ENCODE measurements around the gene PTPRR. TPM values are rescaled to one million over a fixed set of nuclear protein-coding genes. Genes with fewer than 3 reads are reported as not detected.

PTPRR gene
- total and polyA plus RNA-seq, 10 donors, result 0.41 to 2.7 (median 1.5) TPM

DNA sequence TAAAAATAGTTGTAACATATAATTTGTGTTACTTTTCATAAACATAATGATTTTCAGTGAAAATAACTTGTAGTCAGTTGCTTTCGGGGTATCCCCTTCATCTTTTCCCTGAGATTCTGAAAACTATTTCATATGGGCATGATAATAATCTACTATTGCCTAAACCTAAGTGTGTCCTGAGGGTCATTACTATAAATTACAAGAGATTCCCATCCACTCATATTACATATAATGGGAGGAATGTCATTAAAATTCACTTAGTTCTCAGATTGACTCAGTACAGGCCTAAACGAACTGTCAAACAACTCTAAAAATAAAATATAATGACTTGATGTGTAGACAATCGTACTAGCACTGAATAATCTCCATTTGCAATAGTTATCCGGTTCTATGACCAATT, 72.7 kb downstream of the PTPRR start:
- H3K36me3 ChIP-seq, result no peaks in the 10 kb centered on the region
- WGBS, 5 donors, result 79 to 90% (median 82%) methylated on average over 4 of the region's 4 CpGs
- DNase-seq, result no peak
- H3K27me3 ChIP-seq (replicated peaks in 1 of 7), result no peaks in the 10 kb centered on the region
- H3K4me1 ChIP-seq, result peaks cover 0 to 4% (median 0%) of the 10 kb centered on the region in 6 donors
- no peak overlapping the region for H3K27ac ChIP-seq
- intact Hi-C loops (cut with DNase I; ENCODE audit: low total_unique reads), result no loop called here
- TF ChIP-seq, protein P1, sequence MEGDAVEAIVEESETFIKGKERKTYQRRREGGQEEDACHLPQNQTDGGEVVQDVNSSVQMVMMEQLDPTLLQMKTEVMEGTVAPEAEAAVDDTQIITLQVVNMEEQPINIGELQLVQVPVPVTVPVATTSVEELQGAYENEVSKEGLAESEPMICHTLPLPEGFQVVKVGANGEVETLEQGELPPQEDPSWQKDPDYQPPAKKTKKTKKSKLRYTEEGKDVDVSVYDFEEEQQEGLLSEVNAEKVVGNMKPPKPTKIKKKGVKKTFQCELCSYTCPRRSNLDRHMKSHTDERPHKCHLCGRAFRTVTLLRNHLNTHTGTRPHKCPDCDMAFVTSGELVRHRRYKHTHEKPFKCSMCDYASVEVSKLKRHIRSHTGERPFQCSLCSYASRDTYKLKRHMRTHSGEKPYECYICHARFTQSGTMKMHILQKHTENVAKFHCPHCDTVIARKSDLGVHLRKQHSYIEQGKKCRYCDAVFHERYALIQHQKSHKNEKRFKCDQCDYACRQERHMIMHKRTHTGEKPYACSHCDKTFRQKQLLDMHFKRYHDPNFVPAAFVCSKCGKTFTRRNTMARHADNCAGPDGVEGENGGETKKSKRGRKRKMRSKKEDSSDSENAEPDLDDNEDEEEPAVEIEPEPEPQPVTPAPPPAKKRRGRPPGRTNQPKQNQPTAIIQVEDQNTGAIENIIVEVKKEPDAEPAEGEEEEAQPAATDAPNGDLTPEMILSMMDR (IDR thresholded peaks at IDR 0.05 in 8 of 11, conservative IDR thresholded peaks at IDR 0.05 in 3 of 11), result no peak
- TF ChIP-seq POLR2A (IDR thresholded peaks at IDR 0.05) (no peak), POLR2AphosphoS5 (IDR thresholded peaks at IDR 0.05) (no peak)
- H3K9me3 ChIP-seq, result no peaks in the 10 kb centered on the region
- no peak overlapping the region for H3K4me3 ChIP-seq

DNA sequence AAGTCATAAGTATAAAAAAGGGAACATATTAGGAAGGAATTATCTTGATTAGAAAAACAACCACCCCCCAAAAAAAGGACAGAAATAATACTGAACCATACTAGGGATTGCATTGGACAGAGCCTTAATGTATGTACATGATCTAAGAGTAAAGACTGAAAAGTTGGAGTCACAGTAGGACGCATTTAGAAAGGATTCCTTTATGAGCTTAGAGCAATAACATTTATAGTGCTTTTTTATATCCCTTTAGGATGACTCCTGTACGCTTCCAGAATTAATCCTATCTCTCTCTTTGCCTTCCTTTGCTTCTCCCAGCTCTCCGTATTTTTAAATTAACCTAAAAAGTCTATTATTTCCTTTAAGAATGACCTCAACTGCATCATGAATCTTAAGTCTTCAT, 75.3 kb downstream of the PTPRR start:
- no peak for TF ChIP-seq POLR2AphosphoS5 (IDR thresholded peaks at IDR 0.05)
- TF ChIP-seq, protein P1 (IDR thresholded peaks at IDR 0.05 in 8 of 11, conservative IDR thresholded peaks at IDR 0.05 in 3 of 11), result no peak
- TF ChIP-seq POLR2A (IDR thresholded peaks at IDR 0.05), result no peak
- intact Hi-C loops (cut with DNase I; ENCODE audit: low total_unique reads), result no loop called here
- no peak overlapping the region for H3K4me3 ChIP-seq
- no peaks in the 10 kb centered on the region for H3K36me3 ChIP-seq
- H3K9me3 ChIP-seq, result no peaks in the 10 kb centered on the region
- no peak for DNase-seq
- 81 to 84% (median 83%) methylated on average over 3 of the region's 3 CpGs for WGBS, 5 donors
- no peaks in the 10 kb centered on the region for H3K4me1 ChIP-seq
- H3K27me3 ChIP-seq (replicated peaks in 1 of 7), result no peaks in the 10 kb centered on the region
- H3K27ac ChIP-seq, result no peak overlapping the region

DNA sequence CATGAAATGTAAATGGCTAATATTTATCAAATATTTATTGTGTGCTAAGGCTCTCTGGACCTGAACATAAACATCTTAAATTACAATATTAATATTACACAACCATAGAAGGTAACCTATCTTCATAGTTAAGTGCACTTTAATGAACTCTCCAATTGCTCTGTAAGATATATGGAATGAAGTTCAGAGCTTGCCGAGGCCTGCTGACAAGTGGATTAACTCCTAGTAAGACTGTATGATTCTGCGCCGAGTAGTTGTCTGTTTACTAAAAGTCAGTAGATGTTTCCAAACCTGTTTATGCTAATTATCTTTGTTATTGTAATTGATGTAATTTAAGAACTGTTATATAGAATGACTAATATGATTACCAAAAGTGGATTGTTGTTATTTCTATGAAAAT, 77.2 kb downstream of the PTPRR start:
- no peak for TF ChIP-seq POLR2A (IDR thresholded peaks at IDR 0.05)
- TF ChIP-seq, protein P1 (IDR thresholded peaks at IDR 0.05 in 8 of 11, conservative IDR thresholded peaks at IDR 0.05 in 3 of 11), result no peak
- TF ChIP-seq POLR2AphosphoS5 (IDR thresholded peaks at IDR 0.05), result no peak
- Histone ChIP-seq H3K4me3 (no peak overlapping the region), H3K9me3 (no peaks in the 10 kb centered on the region), H3K27me3 (replicated peaks in 1 of 7) (no peaks in the 10 kb centered on the region), H3K4me1 (no peaks in the 10 kb centered on the region), H3K36me3 (no peaks in the 10 kb centered on the region), H3K27ac (no peak overlapping the region)
- DNase-seq, result no peak
- intact Hi-C loops (cut with DNase I; ENCODE audit: low total_unique reads), result no loop called here
- WGBS, 5 donors, result 88 to 96% (median 93%) methylated on average over 3 of the region's 3 CpGs

DNA sequence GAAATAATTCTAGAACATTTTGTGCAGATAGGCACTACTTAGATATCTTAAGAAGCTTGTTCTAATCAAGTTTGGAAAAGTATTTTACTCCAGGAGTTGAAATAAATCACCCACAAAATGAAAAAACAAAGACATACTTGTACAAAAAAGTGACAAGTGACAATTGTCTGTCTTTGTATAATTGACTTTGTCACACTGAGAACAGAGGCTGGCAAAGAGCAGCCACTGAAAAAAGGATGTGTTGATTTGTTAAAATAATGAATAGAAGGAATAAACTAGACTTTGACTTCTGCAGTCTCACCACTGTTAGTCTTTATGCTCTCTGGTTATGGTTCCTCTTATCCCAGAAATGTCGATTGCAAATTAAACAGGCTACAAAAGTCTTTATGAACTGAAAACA, 77.6 kb downstream of the PTPRR start:
- H3K27me3 ChIP-seq (replicated peaks in 1 of 7), result peaks cover 0 to 2% (median 0%) of the 10 kb centered on the region in 7 donors
- 84 to 97% (median 88%) methylated on average over 1 of the region's 1 CpG for WGBS, 5 donors
- H3K27ac ChIP-seq, result no peak overlapping the region
- H3K4me1 ChIP-seq, result no peaks in the 10 kb centered on the region
- no peaks in the 10 kb centered on the region for H3K36me3 ChIP-seq
- intact Hi-C loops (cut with DNase I; ENCODE audit: low total_unique reads), result no loop called here
- H3K4me3 ChIP-seq, result no peak overlapping the region
- no peaks in the 10 kb centered on the region for H3K9me3 ChIP-seq
- TF ChIP-seq POLR2A (IDR thresholded peaks at IDR 0.05) (no peak), POLR2AphosphoS5 (IDR thresholded peaks at IDR 0.05) (no peak)
- TF ChIP-seq, protein P1 (IDR thresholded peaks at IDR 0.05 in 8 of 11, conservative IDR thresholded peaks at IDR 0.05 in 3 of 11), result no peak
- no peak for DNase-seq
